ENCODE data around the gene PLEKHH1. TPM values are rescaled to one million over a fixed set of nuclear protein-coding genes. Genes with fewer than 3 reads are reported as not detected.
"Not testable (repeated sequence)": the region's sequence is repeated elsewhere in the genome, so short reads cannot be mapped to it uniquely, and the experiment has no call there.

Gene PLEKHH1
- total RNA-seq, 1 donor from 2014 or later: 2.9 TPM

DNA sequence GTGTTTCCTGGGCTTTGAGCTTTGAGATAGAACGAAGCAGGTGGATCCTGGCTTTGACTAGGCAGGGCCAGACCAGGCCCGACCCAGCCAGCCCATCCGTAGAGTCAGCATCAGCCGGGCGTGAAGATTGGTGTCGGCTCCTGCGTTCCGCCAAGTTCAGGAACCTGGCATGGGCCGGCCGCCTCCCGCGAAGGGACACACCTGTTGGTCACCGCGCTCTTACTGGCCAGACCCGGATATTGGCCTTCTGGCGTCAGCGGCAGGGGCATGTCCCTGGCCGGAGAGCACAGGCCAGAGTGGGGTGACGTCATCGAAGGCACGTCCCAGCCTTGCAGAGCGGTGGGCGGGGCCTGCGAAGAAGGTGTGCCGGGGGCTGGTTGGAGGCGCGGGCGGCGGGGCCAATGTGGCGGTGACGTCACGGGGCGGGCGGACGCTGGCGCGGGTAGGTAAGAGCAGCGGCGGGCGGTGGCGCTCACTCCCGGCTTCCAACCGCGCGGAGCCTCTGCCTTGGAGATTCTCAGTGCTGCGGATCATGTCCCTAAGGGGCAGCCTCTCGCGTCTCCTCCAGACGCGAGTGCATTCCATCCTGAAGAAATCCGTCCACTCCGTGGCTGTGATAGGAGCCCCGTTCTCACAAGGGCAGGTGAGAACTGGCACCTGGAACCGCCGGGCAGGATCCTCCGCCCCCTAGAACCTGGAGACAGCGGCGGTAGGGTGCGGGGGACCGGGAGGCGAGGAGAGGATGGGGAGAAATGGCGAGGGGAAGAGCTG, 86.5 kb downstream of the PLEKHH1 start, which contains the start of gene ARG2:
ARG2 (plus strand) TSS at position 475 of the 771 bp plus-strand sequence; CDS start at position 533, 58 bp downstream.
- peak; percentile 95 for ATAC-seq
- DNase-seq (ENCODE audit: low spot score): peak; percentile 100

DNA sequence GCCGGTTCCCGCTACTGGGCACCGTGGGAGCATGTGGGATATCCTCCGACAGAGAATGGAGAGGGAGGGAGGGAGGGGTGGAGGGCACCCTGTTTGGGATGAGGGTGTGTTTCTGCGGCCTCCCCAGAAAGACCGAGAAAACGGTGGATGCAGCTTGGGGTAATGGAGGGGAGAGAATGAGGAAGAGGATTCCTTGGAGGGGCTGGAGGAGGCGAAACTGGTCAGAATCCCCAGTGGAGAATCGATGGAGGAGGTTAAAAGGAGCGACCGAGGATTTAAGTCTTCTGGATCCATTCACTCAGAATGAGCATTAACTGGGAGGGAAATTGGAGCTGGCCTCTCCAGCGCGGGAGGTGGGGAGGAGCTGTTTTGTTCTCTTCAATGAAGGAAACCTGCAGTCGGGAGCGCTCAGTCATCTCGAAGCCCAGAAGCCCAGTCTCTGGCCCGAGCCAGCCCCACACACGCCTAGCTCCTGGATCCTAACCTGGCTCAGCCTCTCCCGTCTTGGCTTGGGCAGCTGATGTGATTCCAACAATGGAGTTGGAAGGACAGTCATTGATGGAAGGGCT, 87.2 kb downstream of the PLEKHH1 start:
- ATAC-seq: peak; percentile 2
- peak; percentile 46 for DNase-seq (ENCODE audit: low spot score)

DNA sequence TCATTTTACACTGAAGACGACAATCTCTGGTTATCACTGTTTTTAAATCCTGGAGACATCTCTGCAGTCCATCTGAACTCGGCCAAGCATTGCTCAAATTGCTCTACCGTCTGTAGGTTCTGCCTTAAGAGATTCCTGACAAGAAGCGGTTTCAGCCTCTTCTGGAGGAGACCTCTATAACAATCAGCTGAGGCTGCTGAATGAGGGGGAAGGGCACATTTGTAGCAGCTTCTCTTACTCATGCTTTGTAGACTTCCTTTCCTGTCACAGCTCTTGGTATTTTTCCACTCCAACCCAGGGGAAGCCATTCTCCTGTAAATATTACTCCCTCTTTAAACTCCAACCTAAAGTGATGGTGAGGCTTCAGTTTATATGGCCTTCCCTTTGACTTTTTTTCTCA, 89.6 kb downstream of the PLEKHH1 start:
- ATAC-seq: no peak
- no peak for DNase-seq (ENCODE audit: low spot score)

DNA sequence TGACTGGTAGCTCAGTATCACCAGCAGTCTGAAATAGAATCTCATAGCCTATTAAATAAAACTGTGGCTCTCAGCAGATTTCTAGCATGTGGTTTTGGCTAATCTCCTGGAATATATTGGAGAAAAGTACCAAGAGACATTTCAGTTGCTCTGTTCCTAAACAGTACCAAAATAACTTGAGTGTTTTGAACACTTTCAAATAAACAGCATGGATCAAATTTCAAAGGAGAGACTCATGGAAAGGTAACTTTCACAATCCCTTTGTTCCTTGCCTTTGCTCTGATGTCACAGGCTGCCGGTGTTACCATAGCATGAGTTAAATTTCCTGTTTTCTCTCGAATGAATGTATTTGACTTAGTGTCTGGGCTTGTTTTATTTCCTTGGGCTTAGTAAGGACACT, 90.0 kb downstream of the PLEKHH1 start:
- no peak for ATAC-seq

DNA sequence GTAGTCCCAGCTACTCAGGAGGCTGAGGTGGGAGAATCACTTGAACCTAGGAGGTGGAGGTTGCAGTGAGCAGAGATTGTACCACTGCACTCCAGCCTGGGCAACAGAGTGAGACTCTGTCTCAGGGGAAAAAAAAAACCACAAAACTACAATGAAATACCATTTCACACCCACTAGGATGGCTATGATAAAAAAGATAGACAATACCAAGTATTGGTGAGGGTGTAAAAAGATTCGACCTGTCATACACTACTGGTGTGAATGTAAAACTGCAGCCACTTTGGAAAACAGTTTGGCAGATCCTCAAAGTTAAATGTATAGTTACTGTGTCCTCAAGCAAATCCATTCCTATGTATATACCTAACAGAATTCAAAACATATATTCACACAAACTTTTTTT, 93.0 kb downstream of the PLEKHH1 start:
- DNase-seq (ENCODE audit: low spot score); ATAC-seq: not testable (repeated sequence)

More for the DNA sequence above, 90.0 kb downstream of the PLEKHH1 start:
- no peak for DNase-seq (ENCODE audit: low spot score)

DNA sequence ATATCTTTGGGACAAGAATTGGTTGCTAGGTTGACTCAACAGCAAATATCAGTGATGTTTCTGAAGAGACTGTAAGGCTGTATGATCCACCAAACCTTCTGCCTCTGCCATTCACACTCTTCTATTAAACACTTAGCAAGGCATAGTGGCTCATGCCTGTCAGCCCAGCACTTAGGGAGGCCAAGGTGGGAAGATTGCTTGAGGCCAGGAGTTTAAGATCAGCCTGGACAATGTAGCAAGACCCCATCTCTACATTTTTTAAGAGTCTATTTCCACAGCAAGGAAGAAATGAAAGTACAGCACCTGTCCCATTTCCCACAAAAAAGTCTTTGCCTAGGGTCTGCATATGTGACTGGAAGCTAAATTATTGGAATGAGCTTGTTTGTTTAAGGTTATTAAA, 94.4 kb downstream of the PLEKHH1 start:
- no peak for ATAC-seq
- DNase-seq (ENCODE audit: low spot score): no peak

DNA sequence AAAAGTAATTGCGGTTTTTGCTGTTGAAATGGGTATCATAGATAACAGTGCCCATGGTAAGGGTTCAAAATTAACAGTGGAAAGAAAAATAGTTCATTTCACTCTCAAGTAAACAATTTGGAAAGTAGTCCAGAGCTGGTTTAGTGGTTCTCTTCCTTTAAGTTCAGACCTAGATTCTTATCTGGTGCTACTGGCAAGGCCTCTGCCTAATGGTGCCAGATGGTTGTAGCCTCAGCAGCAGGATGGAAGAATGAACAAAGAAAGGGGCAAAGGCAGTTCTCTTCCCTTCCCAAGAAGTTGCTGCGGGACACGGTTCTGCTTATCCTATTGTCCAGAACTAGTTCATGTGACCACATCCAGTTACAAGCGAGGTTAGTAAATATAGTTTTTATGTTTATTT, 97.1 kb downstream of the PLEKHH1 start:
- no peak for ATAC-seq
- DNase-seq (ENCODE audit: low spot score): no peak

DNA sequence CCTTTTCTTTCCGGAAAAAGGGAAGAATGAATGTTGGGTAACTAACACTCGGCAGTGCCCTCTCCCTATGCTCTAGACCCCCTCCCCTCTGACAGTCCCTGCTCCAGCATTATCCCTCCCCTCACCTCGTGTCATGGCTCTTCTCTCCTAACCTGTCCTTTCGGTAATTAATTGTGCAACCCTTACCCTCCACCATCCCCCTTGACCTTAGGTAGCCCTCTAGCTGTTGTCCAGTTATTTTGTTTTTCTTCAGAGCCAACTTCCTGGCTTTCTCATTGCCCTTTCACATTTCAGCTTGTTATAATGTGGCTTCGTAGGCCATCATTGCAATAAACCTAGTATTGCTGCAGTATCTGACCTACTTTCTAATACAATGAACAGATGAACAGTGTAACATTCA, 97.8 kb downstream of the PLEKHH1 start:
- peak; percentile 58 for ATAC-seq
- no peak for DNase-seq (ENCODE audit: low spot score)

DNA sequence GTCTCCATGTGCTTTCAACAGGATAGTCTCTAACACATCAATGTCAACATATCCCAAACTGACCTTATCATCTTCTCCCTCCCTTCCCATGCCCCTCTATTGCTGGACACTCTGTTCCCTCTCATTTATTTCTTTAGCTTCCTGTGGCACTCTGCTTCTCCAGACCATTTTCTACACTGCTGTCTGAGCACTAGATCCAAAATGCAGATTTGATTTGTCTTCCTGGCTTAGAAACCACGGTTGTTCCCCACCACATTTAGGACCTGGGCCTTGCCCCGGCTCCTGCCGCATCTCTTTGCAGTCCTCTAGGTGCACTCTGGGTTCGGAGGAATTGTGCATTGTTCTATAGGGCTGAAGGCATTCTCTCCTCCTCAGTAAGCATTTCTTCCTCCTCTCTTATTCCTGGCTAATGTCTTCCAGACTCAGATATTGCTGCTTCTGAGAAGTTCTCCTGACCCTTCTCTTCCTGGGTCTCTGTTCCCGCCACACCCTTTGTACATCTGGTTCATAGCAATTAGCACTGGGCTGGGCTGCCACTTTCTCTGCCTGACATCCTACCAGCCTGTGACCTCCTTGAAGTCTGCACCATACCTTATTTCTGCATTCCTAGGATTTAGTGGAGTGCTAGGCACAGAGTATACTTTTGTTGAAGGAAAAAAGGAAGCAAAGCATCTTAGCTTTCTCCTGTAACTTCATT, 100.5 kb downstream of the PLEKHH1 start:
- ATAC-seq: no peak
- no peak for DNase-seq (ENCODE audit: low spot score)

DNA sequence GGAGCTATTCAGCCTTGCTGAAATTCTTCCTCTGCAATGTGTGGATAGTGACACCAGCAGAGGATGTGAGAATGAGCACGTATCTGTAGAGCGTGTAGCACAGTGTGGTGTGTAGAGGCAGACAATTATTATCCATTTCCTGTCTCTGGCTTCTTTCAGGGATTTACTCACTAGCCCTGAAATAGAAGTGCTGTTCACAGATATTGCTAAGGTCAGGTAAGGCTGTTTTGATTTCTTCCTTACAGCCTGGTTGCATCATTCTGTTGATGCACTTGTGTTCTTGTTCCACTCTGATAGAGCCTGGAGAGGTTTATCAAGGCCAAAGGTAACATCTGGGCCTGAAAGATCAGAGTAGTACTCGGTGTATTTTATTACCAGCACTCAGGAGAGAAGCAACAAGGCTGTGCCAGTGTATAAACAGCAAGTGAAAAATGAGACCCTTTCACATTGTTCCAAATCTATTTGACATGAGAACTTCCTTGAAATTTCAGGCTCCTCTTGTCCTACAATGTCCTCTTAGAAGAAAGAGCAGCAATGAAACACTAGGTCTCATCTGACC, 103.3 kb downstream of the PLEKHH1 start:
- ATAC-seq (peak; percentile 17), DNase-seq (ENCODE audit: low spot score) (no peak)

DNA sequence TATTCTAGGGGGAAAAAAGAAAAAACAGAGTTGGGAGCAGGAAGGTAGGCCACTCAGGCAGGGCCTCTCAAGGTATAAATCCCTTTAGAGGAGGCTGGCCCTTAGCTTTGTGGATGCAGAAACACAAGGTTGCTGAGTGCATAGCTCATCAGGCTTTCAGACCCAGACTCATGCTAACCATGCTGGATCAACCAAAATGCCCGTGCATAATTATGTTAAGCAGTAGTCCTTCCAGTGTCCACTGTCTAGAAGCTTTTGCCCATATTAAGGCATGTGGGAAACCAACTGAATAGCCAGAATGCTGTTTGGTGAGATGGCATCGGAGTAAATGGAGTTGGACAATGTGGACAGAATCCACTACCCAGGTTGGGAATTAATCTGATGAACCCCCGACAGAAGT, 105.6 kb downstream of the PLEKHH1 start:
- DNase-seq (ENCODE audit: low spot score): no peak
- no peak for ATAC-seq

Other genes with a start within 250 kb of the PLEKHH1 start
- gene ATP6V1D, start 173.5 kb upstream of the PLEKHH1 start, total RNA-seq: 22.3 TPM
- 35.6 TPM for gene EIF2S1, start 173.0 kb upstream of the PLEKHH1 start, total RNA-seq
- gene PLEK2, start 121.1 kb upstream of the PLEKHH1 start, total RNA-seq: 10.7 TPM
- 0.93 TPM for gene TMEM229B, start 44.6 kb upstream of the PLEKHH1 start, total RNA-seq
- 16.3 TPM for gene PIGH, start 67.0 kb downstream of the PLEKHH1 start, total RNA-seq
- 0.48 TPM for gene ARG2, start 86.6 kb downstream of the PLEKHH1 start, total RNA-seq
- 58.9 TPM for gene VTI1B, start 141.3 kb downstream of the PLEKHH1 start, total RNA-seq
- 85.1 TPM for gene RDH11, start 162.5 kb downstream of the PLEKHH1 start, total RNA-seq
- 1.4 TPM for gene RDH12, start 168.6 kb downstream of the PLEKHH1 start, total RNA-seq

Measured in left lobe of liver (tissue), 2 donors.